Urothelium cell line (cell line): ENCODE data around the gene MPL.

Experiments used
- DNase-seq: peaks from one replicate; pipeline ENCODE4 v3.0.0; 2011; ENCODE audit warnings: low spot score, mixed read lengths
- FAIRE-seq: peaks from 2 replicates; lab custom pipeline; 2011; peaks lifted over from hg19 to GRCh38; lab: Jason Lieb, UNC

Gene MPL

DNA sequence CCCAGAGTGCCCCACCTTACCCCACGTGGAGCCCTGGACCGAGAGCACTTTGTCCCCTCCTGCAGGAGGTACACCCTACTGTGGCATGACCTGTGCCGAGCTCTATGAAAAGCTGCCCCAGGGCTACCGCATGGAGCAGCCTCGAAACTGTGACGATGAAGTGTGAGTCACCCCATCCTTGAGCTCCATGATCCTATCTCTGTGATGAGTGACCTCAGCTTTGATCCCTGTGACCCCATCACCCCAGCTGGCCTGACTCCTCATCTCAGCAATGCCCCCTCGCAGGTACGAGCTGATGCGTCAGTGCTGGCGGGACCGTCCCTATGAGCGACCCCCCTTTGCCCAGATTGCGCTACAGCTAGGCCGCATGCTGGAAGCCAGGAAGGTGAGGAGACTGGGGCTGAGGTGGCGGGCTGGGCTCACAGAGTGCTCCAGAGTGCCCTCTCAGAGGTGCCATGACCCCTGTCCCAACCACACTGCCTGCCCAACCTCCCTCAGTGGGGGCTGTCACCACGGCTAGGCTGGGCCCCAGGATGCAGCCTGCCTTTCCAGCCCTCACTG, 16.2 kb upstream of the MPL start:
- DNase-seq = no peak
- FAIRE-seq = no peak

DNA sequence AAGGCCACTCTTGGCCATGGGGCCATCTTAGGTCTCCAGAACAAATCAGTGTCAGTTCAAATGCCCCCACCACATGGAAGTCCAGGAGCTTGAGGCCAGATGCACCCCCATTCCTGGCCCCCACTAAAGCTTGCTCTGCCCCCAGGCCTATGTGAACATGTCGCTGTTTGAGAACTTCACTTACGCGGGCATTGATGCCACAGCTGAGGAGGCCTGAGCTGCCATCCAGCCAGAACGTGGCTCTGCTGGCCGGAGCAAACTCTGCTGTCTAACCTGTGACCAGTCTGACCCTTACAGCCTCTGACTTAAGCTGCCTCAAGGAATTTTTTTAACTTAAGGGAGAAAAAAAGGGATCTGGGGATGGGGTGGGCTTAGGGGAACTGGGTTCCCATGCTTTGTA, 15.1 kb upstream of the MPL start:
- FAIRE-seq (no peak), DNase-seq (no peak)

DNA sequence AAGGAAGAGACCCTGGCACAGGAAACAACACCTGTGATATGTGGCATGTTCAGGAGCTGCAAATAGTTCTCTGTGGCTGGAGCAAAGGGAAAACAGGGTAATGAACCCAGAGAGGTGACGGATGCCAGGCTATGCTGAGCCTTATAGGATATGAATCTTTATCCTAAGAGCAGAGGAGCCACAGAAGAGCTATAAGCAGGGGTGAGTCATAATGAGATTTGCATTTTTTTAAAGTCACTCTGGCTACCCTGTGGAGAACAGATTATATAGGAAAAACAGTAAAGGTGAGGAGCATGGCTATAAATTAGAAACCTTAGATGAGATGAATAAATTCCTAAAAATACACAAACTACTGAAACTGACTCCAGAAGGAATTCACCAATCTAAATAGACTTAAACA, 12.8 kb upstream of the MPL start:
- DNase-seq (no peak), FAIRE-seq (no peak)

- FAIRE-seq (no peak), DNase-seq (no peak)
Measured at GRCh38 chr1:43325381-43325780, 12.2 kb upstream of the MPL start.

GRCh38 chr1:43327549-43328292, 9.9 kb upstream of the MPL start:
- no peak for FAIRE-seq
- DNase-seq = no peak

DNA sequence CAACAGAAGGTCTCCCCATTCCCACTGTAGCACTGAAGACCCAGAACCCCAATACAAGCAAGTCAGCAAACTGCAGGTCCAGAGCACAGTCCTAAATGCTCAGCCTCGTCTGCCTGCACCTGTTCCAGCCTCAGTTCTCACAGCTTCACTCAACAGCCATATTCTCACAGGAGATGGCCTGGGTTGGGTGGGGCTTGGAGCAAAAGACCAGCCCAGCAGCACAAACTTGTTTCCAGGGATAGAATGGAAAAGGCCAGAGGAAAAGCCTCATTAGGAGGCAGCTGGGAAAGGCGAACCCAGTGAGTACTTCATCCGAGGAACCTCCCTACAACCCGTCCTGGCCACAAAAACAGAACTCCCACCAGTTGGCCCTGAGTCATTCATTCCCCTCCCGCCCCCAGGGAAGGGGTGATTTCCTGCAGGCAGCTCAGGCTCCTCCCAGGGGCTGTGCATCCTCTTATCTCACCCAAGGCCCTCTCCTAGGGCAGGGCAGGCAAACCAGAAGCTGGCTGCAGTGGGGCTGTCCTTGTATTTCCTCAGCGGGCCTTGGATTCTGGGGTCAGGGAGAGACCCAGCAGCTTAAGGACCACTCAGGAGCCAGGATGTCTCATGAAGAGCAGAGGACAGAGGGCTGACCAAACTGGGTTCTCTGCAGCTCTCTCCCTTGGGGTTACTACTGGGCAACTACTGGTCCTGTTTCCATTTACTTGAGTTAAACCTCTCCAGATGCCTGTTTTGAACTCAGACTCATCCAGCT, 7.4 kb upstream of the MPL start:
- no peak for FAIRE-seq
- peak; percentile 86 for DNase-seq

- DNase-seq (no peak), FAIRE-seq (no peak)
Measured at GRCh38 chr1:43331688-43332087, 5.9 kb upstream of the MPL start.

GRCh38 chr1:43334453-43335205, 3.0 kb upstream of the MPL start:
- FAIRE-seq (no peak), DNase-seq (no peak)

- DNase-seq (no peak), FAIRE-seq (no peak)
Measured at GRCh38 chr1:43338001-43338400, 383 bp downstream of the MPL start.

- FAIRE-seq = no peak
- no peak for DNase-seq
Measured at GRCh38 chr1:43339584-43340232, 2.1 kb downstream of the MPL start.

DNA sequence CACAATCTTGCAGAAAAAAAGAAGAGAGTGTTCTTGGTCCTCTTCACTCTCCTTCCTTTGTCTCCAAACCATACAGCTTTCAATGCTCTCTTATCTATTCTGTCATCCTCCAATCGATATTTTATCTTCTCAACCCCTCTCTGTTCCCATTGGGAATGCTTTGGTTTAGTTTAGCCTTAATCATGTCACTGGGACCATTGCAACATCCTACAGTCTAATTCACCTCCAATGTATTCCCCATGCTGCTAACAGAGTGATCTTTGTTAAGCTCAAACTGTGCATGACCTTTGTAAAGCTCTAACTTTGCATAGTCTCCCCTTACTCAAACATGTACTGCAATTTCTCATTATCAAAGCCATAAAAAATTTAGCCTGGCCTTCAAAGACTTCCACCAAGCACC, 2.9 kb downstream of the MPL start:
- FAIRE-seq (no peak), DNase-seq (no peak)

DNA sequence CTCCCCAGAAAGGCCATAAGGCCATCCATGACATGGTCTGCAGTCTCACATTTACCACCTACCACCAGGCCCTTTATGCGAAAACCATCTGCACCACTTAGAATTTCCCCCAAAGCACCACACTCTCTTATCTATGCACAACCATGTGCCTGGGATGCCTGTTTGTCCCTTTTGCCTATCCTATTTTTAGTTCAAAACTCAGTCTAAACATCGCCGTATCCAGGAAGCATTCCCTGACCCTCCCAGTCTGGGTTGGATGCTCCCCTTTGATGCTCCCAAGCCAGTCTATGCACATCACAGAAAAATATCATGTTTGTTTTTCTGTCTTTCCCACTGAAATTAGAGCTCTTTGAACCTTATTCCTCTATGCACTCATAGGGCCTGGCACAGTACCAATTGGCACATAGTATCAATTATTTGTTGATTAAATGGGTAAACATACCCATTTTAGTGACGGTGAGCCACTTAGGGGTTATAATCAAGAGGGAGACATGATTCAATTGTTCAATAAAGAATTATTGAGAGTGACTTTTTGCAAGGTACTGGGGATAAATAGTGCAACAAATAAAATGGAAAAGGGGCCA, 6.7 kb downstream of the MPL start:
- FAIRE-seq (no peak), DNase-seq (no peak)

DNA sequence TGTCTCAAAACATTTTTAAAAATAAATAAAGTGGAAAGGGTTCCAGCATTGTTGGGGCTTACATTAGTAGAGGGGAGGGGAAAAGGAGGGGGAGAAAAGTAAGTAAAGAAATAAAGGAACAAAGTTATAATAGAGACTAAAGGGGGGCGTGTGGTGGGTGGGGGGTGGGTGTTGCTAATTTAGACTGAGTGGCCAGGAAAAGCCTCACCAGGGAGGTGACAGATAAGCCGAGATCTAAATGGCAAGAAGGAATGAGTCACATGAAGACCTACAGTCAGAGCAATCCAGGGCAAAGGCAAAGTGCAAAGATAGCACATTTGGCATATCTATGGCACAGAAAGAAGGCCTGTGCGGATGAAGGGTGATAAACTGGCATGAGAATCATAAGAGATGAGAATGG, 7.5 kb downstream of the MPL start:
- FAIRE-seq (no peak), DNase-seq (no peak)

GRCh38 chr1:43346636-43347035, 9.0 kb downstream of the MPL start:
- DNase-seq (no peak), FAIRE-seq (no peak)

DNA sequence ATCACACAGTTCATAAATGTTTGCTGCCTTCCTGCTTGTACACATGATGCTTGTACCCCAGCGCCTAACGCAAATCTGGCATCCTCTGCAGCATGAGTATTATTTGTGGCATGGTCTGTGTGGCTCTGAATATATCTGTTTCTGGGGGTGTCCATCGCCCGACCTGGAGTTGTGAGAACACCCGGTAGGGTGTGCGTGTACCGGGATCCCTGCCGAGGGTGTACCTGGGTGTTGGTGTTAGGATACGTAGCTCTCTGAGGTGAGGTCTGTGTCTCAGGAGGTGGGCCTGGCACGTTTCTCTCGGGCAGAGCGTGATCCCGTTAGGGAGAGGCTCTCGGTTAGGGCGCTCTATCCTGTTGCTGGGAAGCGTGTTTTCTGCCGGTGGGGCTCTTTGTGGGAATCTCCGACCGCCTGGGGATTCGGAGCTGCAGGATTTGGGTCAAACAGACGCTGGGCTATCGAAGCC, 10.8 kb downstream of the MPL start:
- FAIRE-seq (peak; percentile 84), DNase-seq (peak; percentile 79)

GRCh38 chr1:43348809-43349593, 11.4 kb downstream of the MPL start:
- DNase-seq (peak; percentile 100), FAIRE-seq (peak; percentile 96)

DNA sequence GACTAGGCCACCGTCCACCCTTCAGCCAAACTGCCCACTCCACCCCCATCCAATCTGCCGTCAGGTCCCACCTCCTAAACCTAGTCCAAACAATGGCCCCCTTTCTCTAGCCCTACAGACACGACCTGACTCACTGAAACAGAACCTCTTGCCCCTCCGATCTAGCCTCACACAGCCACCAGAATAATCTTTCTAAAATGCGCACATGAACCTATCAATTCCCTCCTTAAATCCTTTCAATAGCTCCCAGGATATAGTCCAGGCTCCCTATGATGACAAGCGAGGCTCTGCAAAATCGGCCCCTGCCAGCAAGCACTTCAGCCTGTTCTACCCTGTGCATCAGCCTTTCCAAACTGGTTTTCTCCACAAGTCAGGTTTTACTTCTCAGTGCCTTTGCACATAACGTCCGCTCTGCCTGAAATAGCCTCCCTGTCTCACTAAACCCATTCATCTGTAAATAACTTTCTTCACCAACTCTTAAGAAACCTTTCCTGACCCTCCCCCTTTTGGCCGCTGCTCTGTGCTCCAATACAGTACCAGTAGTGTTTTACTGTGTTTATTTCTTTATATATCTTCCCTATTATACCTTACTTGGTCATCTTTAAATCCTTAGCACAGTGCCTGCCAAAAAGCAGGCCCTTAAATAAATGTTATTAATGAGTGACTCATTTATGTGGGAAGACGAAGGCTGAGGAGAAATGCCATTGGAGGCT, 12.1 kb downstream of the MPL start:
- no peak for DNase-seq
- no peak for FAIRE-seq

GRCh38 chr1:43350976-43351375, 13.4 kb downstream of the MPL start:
- no peak for FAIRE-seq

More at GRCh38 chr1:43350976-43351375, 13.4 kb downstream of the MPL start:
- no peak for DNase-seq
